CD8-positive, alpha-beta memory T cell (primary cell): ENCODE data around the gene PLPPR5. TPM values are rescaled to one million over a fixed set of nuclear protein-coding genes. Genes with fewer than 3 reads are reported as not detected.
A peak's percentile ranks its signal among the peaks of the same experiment; 100 is the strongest.

Experiments used
- CTCF ChIA-PET: fragments of 350-600 bp; sonication (Branson Sonifier 250); formaldehyde crosslinking; loops from one replicate; lab custom pipeline; 2021; ENCODE audit warnings: antibody characterized with exemption; lab: Charles Lee
- POLR2A ChIA-PET: fragments of 350-600 bp; sonication (Branson Sonifier 250); formaldehyde crosslinking; loops from one replicate; lab custom pipeline; 2021; ENCODE audit warnings: antibody characterized with exemption; lab: Charles Lee
- DNase-seq, 5 donors: peaks; one replicate each; pipeline versions ENCODE4 v3.0.0 to v3.0.0-alpha.2; 2020 to 2022; ENCODE audit warnings: mixed read lengths in 1 of 5
- H3K27ac ChIP-seq: one replicate; pipeline ENCODE4 v1.7.0; 2013; ENCODE audit warnings: low read depth, mild to moderate bottlenecking, low read length, moderate library complexity
- H3K27me3 ChIP-seq: 2 replicates; pipeline ENCODE4 v1.7.0; 2013; ENCODE audit warnings: low read length, mild to moderate bottlenecking; ENCODE audit not compliant: insufficient read depth, poor library complexity, severe bottlenecking
- H3K36me3 ChIP-seq: 2 replicates; pipeline ENCODE4 v1.7.0; 2013; ENCODE audit warnings: mild to moderate bottlenecking, low read length, moderate library complexity; ENCODE audit not compliant: insufficient read depth
- H3K4me1 ChIP-seq: 2 replicates; pipeline ENCODE4 v1.7.0; 2013; ENCODE audit warnings: mild to moderate bottlenecking, low read length, moderate library complexity; ENCODE audit not compliant: insufficient read depth
- H3K4me3 ChIP-seq: 2 replicates; pipeline ENCODE4 v1.7.0; 2013; ENCODE audit warnings: mild to moderate bottlenecking, low read length
- H3K9me3 ChIP-seq: 2 replicates; pipeline ENCODE4 v1.7.0; 2013; ENCODE audit warnings: mild to moderate bottlenecking, low read length
- H3K27ac Mint-ChIP-seq, 8 donors: one replicate each; pipeline ENCODE4 v1.8.0; 2020 to 2021; ENCODE audit warnings: mixed read lengths in 8 of 8, mild to moderate bottlenecking in 6 of 8, inconsistent platforms in 3 of 8, moderate library complexity in 3 of 8
- H3K27me3 Mint-ChIP-seq, 2 donors: one replicate each; pipeline ENCODE4 v1.8.0; 2020 to 2021; ENCODE audit warnings: mixed read lengths in 2 of 2, mild to moderate bottlenecking in 1 of 2, moderate library complexity in 1 of 2
- H3K36me3 Mint-ChIP-seq, 3 donors: one replicate each; pipeline ENCODE4 v1.8.0; 2020 to 2021; ENCODE audit warnings: mixed read lengths in 3 of 3, inconsistent platforms in 1 of 3, mild to moderate bottlenecking in 1 of 3
- H3K4me1 Mint-ChIP-seq, 3 donors: one replicate each; pipeline ENCODE4 v1.8.0; 2020 to 2021; ENCODE audit warnings: mixed read lengths in 3 of 3, inconsistent platforms in 1 of 3, mild to moderate bottlenecking in 1 of 3
- H3K4me3 Mint-ChIP-seq, 7 donors: one replicate each; pipeline ENCODE4 v1.8.0; 2020 to 2021; ENCODE audit warnings: mixed read lengths in 7 of 7, mild to moderate bottlenecking in 6 of 7, moderate library complexity in 4 of 7, inconsistent platforms in 2 of 7
- H3K9me3 Mint-ChIP-seq, 5 donors: one replicate each; pipeline ENCODE4 v1.8.0; 2020 to 2022; ENCODE audit warnings: mixed read lengths in 5 of 5, mild to moderate bottlenecking in 3 of 5, moderate library complexity in 2 of 5, inconsistent platforms in 1 of 5
- polyA plus RNA-seq: library from polyadenylated mRNA; unstranded; fragments of 300-500 nt; fragmentation: Illumina TruSeq; gene quantifications from one replicate; pipeline ENCODE4 v1.2.3, GENCODE V29; 2021
- total RNA-seq, 2 experiments: library from RNA; stranded (reverse); gene quantifications; one replicate each; pipeline ENCODE4 v1.2.3, GENCODE V29; 2021

Gene PLPPR5
- total and polyA plus RNA-seq, 3 experiments from 2014 or later, result not detected

DNA sequence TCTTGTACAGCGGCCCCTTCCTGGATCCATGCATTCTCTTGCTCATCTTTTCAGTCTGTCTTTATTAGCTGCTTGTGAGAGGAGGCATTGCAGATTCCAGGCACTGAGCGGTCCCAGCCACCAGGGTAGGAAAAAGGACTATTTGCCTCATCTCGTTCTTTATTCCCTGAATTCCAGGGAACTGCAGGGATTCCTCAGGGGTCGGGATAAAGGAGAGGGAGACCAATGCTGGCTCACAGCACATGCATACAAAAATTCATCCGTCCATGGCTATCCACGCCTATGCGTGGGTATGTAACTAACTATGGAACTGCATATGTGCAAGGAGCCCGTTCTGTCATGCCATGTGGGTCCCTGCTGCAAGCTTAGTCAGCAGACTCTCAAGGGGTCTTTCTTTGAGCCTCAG lies 879 bp upstream of the PLPPR5 start:
- peak overlapping the region in 6 of 7 donors; percentile 43 to 76 (median 60) for H3K4me3 Mint-ChIP-seq
- Histone ChIP-seq H3K27me3 (peaks cover 9% of the 10 kb centered on the region), H3K4me1 (no peaks in the 10 kb centered on the region), H3K27ac (no peak overlapping the region), H3K36me3 (no peaks in the 10 kb centered on the region), H3K9me3 (no peaks in the 10 kb centered on the region), H3K4me3 (no peak overlapping the region)
- DNase-seq, result no peak
- no peaks in the 10 kb centered on the region for H3K9me3 Mint-ChIP-seq
- H3K27me3 Mint-ChIP-seq, result peaks cover 33 to 64% of the 10 kb centered on the region in 2 donors
- POLR2A ChIA-PET, result no interaction called here
- CTCF ChIA-PET, result interaction anchor here (1.9 kb wide), 1 partner anchor 211 kb away, joined by 5 read pairs; no protein-coding TSS in a partner anchor
- no peaks in the 10 kb centered on the region for H3K36me3 Mint-ChIP-seq
- H3K4me1 Mint-ChIP-seq, result peaks cover 4 to 18% (median 10%) of the 10 kb centered on the region in 3 donors
- no peak overlapping the region for H3K27ac Mint-ChIP-seq

DNA sequence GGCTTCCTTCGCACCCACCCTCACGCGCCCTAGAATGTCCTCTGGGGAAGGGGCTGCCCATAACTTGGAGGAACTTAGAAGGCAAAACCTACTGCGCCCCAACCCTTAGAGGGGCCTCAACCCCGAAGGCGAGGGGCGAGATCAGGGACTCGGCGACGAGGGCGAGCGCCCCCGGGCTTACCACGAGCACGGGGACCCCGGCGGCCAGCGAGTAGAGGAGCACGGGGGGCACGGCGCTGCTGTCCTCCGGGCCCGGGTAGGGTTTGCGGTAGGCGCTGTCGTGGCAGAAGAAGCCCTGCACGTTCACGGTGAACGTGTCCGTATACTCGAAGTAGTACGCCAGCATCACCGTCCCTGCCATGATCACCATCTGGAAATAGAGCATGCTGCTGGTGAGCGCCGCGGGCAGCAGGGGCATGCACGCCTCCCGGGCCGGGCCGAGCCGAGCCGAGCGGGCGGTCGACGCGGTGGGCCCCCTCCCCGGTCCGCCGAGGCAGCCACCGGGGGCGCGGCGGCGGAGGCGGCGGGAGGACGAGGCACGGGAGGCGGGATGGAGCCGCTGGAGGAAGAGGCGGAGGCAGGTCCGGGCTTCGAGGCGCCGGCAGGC lies 304 bp downstream of the PLPPR5 start:
- POLR2A ChIA-PET, result no interaction called here
- Histone ChIP-seq H3K9me3 (no peaks in the 10 kb centered on the region), H3K27ac (no peak overlapping the region), H3K4me3 (no peak overlapping the region), H3K27me3 (peaks cover 9% of the 10 kb centered on the region), H3K4me1 (no peaks in the 10 kb centered on the region), H3K36me3 (no peaks in the 10 kb centered on the region)
- H3K4me3 Mint-ChIP-seq, result peak overlapping the region; percentile 47 to 74 (median 65)
- no peak overlapping the region for H3K27ac Mint-ChIP-seq
- H3K9me3 Mint-ChIP-seq, result no peaks in the 10 kb centered on the region
- CTCF ChIA-PET, result interaction anchor here (1.9 kb wide), 1 partner anchor 210 kb away, joined by 5 read pairs; no protein-coding TSS in a partner anchor
- H3K4me1 Mint-ChIP-seq, result peaks cover 4 to 18% (median 10%) of the 10 kb centered on the region in 3 donors
- H3K27me3 Mint-ChIP-seq, result peaks cover 34 to 72% of the 10 kb centered on the region in 2 donors
- H3K36me3 Mint-ChIP-seq, result no peaks in the 10 kb centered on the region
- peak in 3 of 5 donors; percentile 9 to 49 (median 24) for DNase-seq

DNA sequence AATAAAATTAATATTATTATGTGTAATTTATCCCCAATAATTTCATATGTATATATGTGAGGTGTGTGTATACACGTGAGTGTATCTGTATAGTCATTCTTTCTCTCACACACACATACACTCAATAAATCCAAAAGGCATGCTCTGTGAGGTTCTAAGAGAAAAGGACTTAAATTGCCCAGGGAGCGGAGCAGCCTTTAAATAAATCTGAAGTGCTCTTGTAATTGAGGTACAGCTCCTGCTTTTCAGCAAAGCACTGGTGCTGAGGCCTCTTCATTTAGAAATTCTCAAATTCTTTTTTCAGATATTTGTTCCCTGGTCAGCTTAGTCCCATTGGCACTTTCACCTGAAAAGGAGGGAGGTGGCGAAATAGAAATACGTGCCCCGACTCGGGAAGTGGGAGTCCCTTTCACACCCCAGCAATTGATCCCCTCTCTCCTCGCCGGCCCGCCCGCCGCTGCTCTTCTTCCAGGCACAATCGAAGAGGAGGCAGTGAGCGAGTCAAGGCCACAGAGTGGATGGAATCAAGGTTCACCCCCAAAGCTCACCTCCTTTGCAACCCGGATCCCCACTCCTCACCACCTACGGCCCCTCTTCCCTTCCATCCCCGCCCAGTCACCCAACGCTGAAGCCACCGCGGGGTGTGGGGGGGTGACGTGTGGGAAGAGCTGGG lies 944 bp downstream of the PLPPR5 start:
- Histone ChIP-seq H3K27me3 (peaks cover 9% of the 10 kb centered on the region), H3K4me3 (no peak overlapping the region), H3K4me1 (no peaks in the 10 kb centered on the region), H3K36me3 (no peaks in the 10 kb centered on the region), H3K27ac (no peak overlapping the region), H3K9me3 (no peaks in the 10 kb centered on the region)
- Mint-ChIP-seq H3K9me3 (no peaks in the 10 kb centered on the region), H3K27me3 (peaks cover 34 to 72% of the 10 kb centered on the region in 2 donors), H3K4me3 (peak overlapping the region; percentile 21 to 74 (median 65)), H3K27ac (no peak overlapping the region), H3K4me1 (peaks cover 4 to 18% (median 10%) of the 10 kb centered on the region in 3 donors), H3K36me3 (no peaks in the 10 kb centered on the region)
- ChIA-PET CTCF (no interaction called here), POLR2A (no interaction called here)
- DNase-seq, result no peak

DNA sequence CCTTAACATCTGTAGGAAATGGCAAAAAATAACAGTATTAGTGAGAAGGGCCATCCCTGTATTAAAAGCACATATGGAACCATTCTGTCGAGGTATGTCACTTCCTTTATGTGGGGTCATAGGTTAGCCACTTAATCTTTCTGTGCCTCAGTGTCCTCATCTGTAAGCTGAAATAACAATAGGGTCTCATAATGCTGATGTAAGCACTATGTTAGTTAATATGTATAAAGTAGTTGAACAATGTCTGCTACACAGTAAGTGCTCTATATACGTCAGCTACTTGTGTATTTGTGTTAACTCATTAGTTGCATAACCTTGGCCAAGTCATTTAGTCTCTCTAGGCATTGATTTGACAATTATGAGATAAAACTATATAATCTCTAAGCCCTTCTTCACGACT lies 11.8 kb downstream of the PLPPR5 start:
- no peak overlapping the region for H3K4me3 Mint-ChIP-seq
- H3K27me3 ChIP-seq, result no peaks in the 10 kb centered on the region
- H3K27ac Mint-ChIP-seq, result no peak overlapping the region
- CTCF ChIA-PET, result no interaction called here
- H3K4me1 Mint-ChIP-seq, result peaks cover 0 to 6% (median 6%) of the 10 kb centered on the region in 3 donors
- no peaks in the 10 kb centered on the region for H3K36me3 Mint-ChIP-seq
- no peaks in the 10 kb centered on the region for H3K4me1 ChIP-seq
- H3K4me3 ChIP-seq, result no peak overlapping the region
- POLR2A ChIA-PET, result no interaction called here
- H3K9me3 ChIP-seq, result no peaks in the 10 kb centered on the region
- H3K36me3 ChIP-seq, result no peaks in the 10 kb centered on the region
- no peak for DNase-seq
- H3K9me3 Mint-ChIP-seq, result no peaks in the 10 kb centered on the region
- no peaks in the 10 kb centered on the region for H3K27me3 Mint-ChIP-seq
- no peak overlapping the region for H3K27ac ChIP-seq

DNA sequence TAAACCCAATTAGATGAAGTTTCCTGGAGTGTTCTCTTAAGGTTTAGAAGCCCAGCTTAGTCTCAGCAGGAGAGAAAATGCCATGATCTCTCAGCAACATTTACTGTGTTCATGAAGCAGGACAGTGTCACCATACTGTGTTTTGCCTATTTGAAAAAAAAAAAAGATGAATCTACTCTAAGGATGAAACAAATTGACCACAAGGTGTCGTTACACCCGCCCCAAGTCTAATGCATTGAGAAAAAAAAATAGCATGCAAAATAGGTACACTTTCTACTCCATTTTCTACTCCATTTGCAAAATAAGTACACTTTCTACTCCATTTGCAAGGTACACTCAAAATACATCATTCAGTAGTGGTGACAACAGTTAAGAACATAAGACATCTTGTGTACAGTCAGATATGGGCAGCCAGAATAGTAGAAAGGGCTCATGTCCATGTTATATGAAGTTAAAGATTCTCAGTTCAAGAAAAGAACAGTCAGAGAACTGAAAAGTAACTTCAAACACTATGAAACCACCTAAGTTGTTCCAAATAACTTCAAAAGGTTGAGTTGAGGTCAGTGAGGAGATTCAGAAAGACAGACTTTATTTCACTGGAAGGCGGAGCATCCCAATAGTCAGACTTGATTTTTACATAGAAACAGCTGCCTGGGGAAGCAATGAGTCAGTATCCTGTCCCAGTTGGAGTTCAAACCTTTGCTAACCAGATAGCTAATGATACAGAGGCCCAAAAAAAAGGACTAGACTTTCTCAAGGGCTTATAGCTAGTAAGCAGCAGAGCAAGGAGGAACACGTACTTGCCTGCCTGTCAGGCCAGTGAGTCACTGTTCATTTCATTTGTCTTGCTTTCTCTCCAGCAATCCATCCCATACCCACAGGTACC lies 13.3 kb downstream of the PLPPR5 start:
- H3K27ac Mint-ChIP-seq, result no peak overlapping the region
- CTCF ChIA-PET, result no interaction called here
- Histone ChIP-seq H3K4me3 (no peak overlapping the region), H3K36me3 (no peaks in the 10 kb centered on the region), H3K9me3 (no peaks in the 10 kb centered on the region), H3K27me3 (no peaks in the 10 kb centered on the region), H3K27ac (no peak overlapping the region), H3K4me1 (no peaks in the 10 kb centered on the region)
- no peak for DNase-seq
- peaks cover 0 to 7% (median 0%) of the 10 kb centered on the region in 3 donors for H3K36me3 Mint-ChIP-seq
- POLR2A ChIA-PET, result interaction anchor here (0.6 kb wide), 1 partner anchor 143 kb away, joined by 8 read pairs; no protein-coding TSS in a partner anchor
- peaks cover 0 to 6% (median 6%) of the 10 kb centered on the region in 3 donors for H3K4me1 Mint-ChIP-seq
- no peaks in the 10 kb centered on the region for H3K9me3 Mint-ChIP-seq
- H3K4me3 Mint-ChIP-seq, result no peak overlapping the region
- H3K27me3 Mint-ChIP-seq, result no peaks in the 10 kb centered on the region

DNA sequence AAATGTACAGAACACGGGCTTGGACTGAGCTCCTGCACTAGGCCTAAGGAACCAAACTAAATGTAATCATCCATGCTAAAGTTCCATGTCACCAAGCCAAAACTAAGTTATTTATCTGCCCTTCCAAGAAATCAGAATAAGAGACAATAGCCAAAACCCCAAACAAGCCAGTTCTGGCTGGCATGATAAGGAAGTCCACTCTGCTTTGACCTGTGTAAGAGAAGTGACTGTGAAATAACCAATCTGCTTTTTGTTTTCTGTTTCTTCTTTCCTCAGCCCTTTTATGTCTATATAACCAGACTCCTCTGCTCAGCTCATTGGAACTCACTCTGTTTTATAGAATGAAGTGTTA lies 15.1 kb downstream of the PLPPR5 start:
- no peaks in the 10 kb centered on the region for H3K27me3 Mint-ChIP-seq

DNA sequence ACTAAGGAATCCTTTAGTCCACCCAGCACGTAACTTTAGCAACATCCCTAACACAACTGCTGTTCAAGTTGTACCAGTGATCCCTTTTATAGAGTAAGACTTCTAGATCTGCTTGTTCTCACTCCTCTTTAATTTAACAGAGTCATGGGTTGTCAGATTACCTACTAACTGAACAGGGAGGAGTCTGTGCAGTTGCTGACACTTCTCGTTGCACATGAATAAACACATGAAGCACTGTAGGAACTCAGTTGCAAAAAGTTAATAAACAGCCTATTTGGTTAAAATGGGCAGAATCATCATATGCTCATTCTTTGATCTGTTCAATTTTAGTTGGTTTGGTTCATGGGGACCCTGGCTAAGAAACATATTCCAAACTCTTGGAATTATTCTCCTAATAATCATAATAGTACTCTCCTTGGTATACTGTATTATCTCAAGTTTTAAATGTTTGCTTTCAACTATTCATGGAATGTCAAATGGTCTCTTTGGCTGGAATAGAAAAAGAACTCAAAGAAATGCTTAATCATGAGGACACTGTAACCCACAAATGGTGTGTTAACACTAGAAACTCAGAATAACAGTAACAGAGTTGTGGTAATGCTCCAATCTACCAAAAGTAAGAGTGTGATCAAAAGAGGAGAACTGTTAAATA lies 15.6 kb downstream of the PLPPR5 start:
- peaks cover 0 to 7% (median 0%) of the 10 kb centered on the region in 3 donors for H3K36me3 Mint-ChIP-seq
- no peak overlapping the region for H3K27ac ChIP-seq
- no peak overlapping the region for H3K27ac Mint-ChIP-seq
- H3K9me3 ChIP-seq, result no peaks in the 10 kb centered on the region
- no peaks in the 10 kb centered on the region for H3K27me3 ChIP-seq
- no peak overlapping the region for H3K4me3 Mint-ChIP-seq
- POLR2A ChIA-PET, result no interaction called here
- no peak overlapping the region for H3K4me3 ChIP-seq
- no peaks in the 10 kb centered on the region for H3K27me3 Mint-ChIP-seq
- peaks cover 0 to 1% (median 0%) of the 10 kb centered on the region in 5 donors for H3K9me3 Mint-ChIP-seq
- H3K4me1 Mint-ChIP-seq, result peaks cover 0 to 6% (median 6%) of the 10 kb centered on the region in 3 donors
- H3K36me3 ChIP-seq, result no peaks in the 10 kb centered on the region
- no peaks in the 10 kb centered on the region for H3K4me1 ChIP-seq
- DNase-seq, result no peak
- CTCF ChIA-PET, result no interaction called here

More for the DNA sequence above, 15.1 kb downstream of the PLPPR5 start:
- Histone ChIP-seq H3K4me1 (no peaks in the 10 kb centered on the region), H3K36me3 (no peaks in the 10 kb centered on the region), H3K4me3 (no peak overlapping the region), H3K27me3 (no peaks in the 10 kb centered on the region), H3K27ac (no peak overlapping the region), H3K9me3 (no peaks in the 10 kb centered on the region)
- no peak for DNase-seq
- Mint-ChIP-seq H3K4me1 (peaks cover 0 to 6% (median 6%) of the 10 kb centered on the region in 3 donors), H3K36me3 (peaks cover 0 to 7% (median 0%) of the 10 kb centered on the region in 3 donors), H3K27ac (no peak overlapping the region), H3K4me3 (no peak overlapping the region), H3K9me3 (no peaks in the 10 kb centered on the region)
- ChIA-PET POLR2A (no interaction called here), CTCF (no interaction called here)
